ENCODE data around the gene HYI. TPM values are rescaled to one million over a fixed set of nuclear protein-coding genes. Genes with fewer than 3 reads are reported as not detected.

HYI gene
- total RNA-seq, 1 donor from 2014 or later, result 25.8 TPM

DNA sequence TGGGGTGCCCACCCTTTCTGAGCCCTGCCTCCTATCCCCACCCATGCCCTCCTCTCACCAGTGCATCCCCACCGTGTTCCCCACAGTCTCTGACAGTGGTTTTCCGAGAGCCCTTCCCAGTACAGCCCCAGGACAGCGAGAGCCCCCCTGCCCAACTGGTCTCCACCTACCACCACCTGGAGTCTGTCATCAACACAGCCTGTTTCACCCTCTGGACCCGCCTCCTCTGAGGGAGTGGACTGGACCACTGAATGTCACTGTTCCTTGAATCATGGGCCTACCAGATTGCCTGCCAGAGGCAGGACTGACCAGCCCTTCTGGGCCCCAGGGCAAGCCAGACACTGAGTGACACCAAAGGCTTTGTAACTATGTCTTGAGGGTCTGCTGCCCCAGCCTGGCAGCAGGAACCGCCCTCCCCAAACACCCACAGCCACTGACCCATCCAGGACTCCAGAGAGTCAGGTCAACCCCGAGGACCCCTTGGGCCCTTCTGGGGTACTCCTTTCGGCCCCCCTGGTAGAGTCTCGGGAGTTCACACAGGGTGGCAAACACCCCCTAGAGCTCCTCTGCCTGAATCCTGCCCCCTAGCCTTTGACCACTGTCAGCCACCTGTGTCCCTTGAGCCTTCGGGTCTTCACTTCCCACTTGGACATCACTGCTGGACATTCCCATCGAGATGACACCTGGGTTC lies 3.3 kb downstream of the HYI start:
- DNase-seq (ENCODE audit: extremely low spot score in 2 of 2), result peak; percentile 79 to 85
- Histone ChIP-seq H3K4me1 (peaks cover 24% of the 10 kb centered on the region), H3K27ac (no peak overlapping the region), H3K4me3 (no peak overlapping the region), H3K36me3 (peaks cover 0 to 60% of the 10 kb centered on the region in 2 donors), H3K27me3 (no peaks in the 10 kb centered on the region), H3K9me3 (no peaks in the 10 kb centered on the region)
- intact Hi-C loops (cut with DNase I), result loop anchor here (10.0 kb wide), 1 partner anchor 86 kb away; the partner anchor contains the start of gene ELOVL1
- TF ChIP-seq POLR2AphosphoS5 (IDR thresholded peaks at IDR 0.05; ENCODE audit: insufficient read depth in 1 of 2, low read depth in 1 of 2), result no peak

GRCh38 chr1:43449708-43450069 lies 4.0 kb downstream of the HYI start:
- peaks cover 0 to 60% of the 10 kb centered on the region in 2 donors for H3K36me3 ChIP-seq

GRCh38 chr1:43448955-43449707 lies 4.6 kb downstream of the HYI start:
- Histone ChIP-seq H3K27me3 (no peaks in the 10 kb centered on the region), H3K9me3 (no peaks in the 10 kb centered on the region), H3K27ac (no peak overlapping the region), H3K4me1 (peaks cover 15% of the 10 kb centered on the region), H3K36me3 (peaks cover 0 to 63% of the 10 kb centered on the region in 2 donors), H3K4me3 (no peak overlapping the region)
- intact Hi-C loops (cut with DNase I), result no loop called here
- DNase-seq (ENCODE audit: extremely low spot score in 2 of 2), result peak in 1 of 2 donors; percentile 84
- no peak for TF ChIP-seq CTCF (IDR thresholded peaks at IDR 0.05)

More at GRCh38 chr1:43449708-43450069, 4.0 kb downstream of the HYI start:
- H3K27ac ChIP-seq, result no peak overlapping the region
- H3K27me3 ChIP-seq, result no peaks in the 10 kb centered on the region
- TF ChIP-seq POLR2AphosphoS5 (IDR thresholded peaks at IDR 0.05; ENCODE audit: insufficient read depth in 1 of 2, low read depth in 1 of 2), result no peak
- no peak for TF ChIP-seq POLR2A (IDR thresholded peaks at IDR 0.05)
- DNase-seq (ENCODE audit: extremely low spot score in 2 of 2), result peak in 1 of 2 donors; percentile 80
- H3K9me3 ChIP-seq, result no peaks in the 10 kb centered on the region
- peaks cover 20% of the 10 kb centered on the region for H3K4me1 ChIP-seq
- no peak overlapping the region for H3K4me3 ChIP-seq
- intact Hi-C loops (cut with DNase I), result loop anchor here (10.0 kb wide), 1 partner anchor 85 kb away; the partner anchor contains the start of gene ELOVL1

GRCh38 chr1:43447891-43448708 lies 5.6 kb downstream of the HYI start:
- intact Hi-C loops (cut with DNase I), result no loop called here
- DNase-seq (ENCODE audit: extremely low spot score in 2 of 2), result peak in 1 of 2 donors; percentile 78
- Histone ChIP-seq H3K27me3 (no peaks in the 10 kb centered on the region), H3K27ac (no peak overlapping the region), H3K36me3 (peaks cover 4 to 74% of the 10 kb centered on the region in 2 donors), H3K9me3 (no peaks in the 10 kb centered on the region), H3K4me3 (no peak overlapping the region), H3K4me1 (peaks cover 11% of the 10 kb centered on the region)
- TF ChIP-seq CTCF (IDR thresholded peaks at IDR 0.05) (no peak), POLR2AphosphoS5 (IDR thresholded peaks at IDR 0.05; ENCODE audit: insufficient read depth in 1 of 2, low read depth in 1 of 2) (no peak), POLR2A (IDR thresholded peaks at IDR 0.05) (no peak)

- peak in 1 of 2 donors; percentile 75 for DNase-seq (ENCODE audit: extremely low spot score in 2 of 2)
- H3K4me3 ChIP-seq, result no peak overlapping the region
These were observed 6.6 kb downstream of the HYI start for GRCh38 chr1:43446881-43447835.

More at GRCh38 chr1:43446881-43447835, 6.6 kb downstream of the HYI start:
- no peak overlapping the region for H3K27ac ChIP-seq
- no peak for TF ChIP-seq CTCF (IDR thresholded peaks at IDR 0.05)
- TF ChIP-seq POLR2A (IDR thresholded peaks at IDR 0.05), result no peak
- TF ChIP-seq POLR2AphosphoS5 (IDR thresholded peaks at IDR 0.05; ENCODE audit: insufficient read depth in 1 of 2, low read depth in 1 of 2), result no peak
- H3K4me1 ChIP-seq, result peaks cover 2% of the 10 kb centered on the region
- intact Hi-C loops (cut with DNase I), result no loop called here
- peaks cover 4 to 81% of the 10 kb centered on the region in 2 donors for H3K36me3 ChIP-seq
- H3K27me3 ChIP-seq, result no peaks in the 10 kb centered on the region
- no peaks in the 10 kb centered on the region for H3K9me3 ChIP-seq

Data from vagina (tissue), 2 donors.